Prostate gland (tissue), 2 donors: ENCODE results near the gene ACCS.

Source experiments
- CTCF ChIP-seq, 4 experiments: fragments of 200-600 bp in 2 of 4; fragments of 450-650 bp in 2 of 4; sonication (generic) in 2 of 4; IDR thresholded peaks; 1 replicate in 3 of 4; 2 replicates in 1 of 4; pipeline ENCODE4 v1.5.1; 2016 to 2019; ENCODE audit warnings: antibody characterized with exemption in 4 of 4, mild to moderate bottlenecking in 2 of 4, moderate library complexity in 2 of 4
- POLR2A ChIP-seq: fragments of 450-650 bp; IDR thresholded peaks from one replicate; pipeline ENCODE4 v1.6.1; 2016; ENCODE audit warnings: antibody characterized with exemption, mild to moderate bottlenecking

GRCh38 chr11:44126304-44126703 lies 60.2 kb downstream of the ACCS start:
- TF ChIP-seq CTCF (IDR thresholded peaks at IDR 0.05) (no peak), POLR2A (no peak)
